GM12874 (cell line): ENCODE data around the gene GGCT.

ENCODE experiments used
- TF ChIP-seq, protein P1 (sequence below): IDR thresholded peaks from 2 replicates; pipeline ENCODE4 v1.5.1; 2011; ENCODE audit warnings: low read depth, mild to moderate bottlenecking, control low read depth, low read length, moderate library complexity; ENCODE audit not compliant: insufficient read depth

GGCT gene, protein sequence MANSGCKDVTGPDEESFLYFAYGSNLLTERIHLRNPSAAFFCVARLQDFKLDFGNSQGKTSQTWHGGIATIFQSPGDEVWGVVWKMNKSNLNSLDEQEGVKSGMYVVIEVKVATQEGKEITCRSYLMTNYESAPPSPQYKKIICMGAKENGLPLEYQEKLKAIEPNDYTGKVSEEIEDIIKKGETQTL

DNA sequence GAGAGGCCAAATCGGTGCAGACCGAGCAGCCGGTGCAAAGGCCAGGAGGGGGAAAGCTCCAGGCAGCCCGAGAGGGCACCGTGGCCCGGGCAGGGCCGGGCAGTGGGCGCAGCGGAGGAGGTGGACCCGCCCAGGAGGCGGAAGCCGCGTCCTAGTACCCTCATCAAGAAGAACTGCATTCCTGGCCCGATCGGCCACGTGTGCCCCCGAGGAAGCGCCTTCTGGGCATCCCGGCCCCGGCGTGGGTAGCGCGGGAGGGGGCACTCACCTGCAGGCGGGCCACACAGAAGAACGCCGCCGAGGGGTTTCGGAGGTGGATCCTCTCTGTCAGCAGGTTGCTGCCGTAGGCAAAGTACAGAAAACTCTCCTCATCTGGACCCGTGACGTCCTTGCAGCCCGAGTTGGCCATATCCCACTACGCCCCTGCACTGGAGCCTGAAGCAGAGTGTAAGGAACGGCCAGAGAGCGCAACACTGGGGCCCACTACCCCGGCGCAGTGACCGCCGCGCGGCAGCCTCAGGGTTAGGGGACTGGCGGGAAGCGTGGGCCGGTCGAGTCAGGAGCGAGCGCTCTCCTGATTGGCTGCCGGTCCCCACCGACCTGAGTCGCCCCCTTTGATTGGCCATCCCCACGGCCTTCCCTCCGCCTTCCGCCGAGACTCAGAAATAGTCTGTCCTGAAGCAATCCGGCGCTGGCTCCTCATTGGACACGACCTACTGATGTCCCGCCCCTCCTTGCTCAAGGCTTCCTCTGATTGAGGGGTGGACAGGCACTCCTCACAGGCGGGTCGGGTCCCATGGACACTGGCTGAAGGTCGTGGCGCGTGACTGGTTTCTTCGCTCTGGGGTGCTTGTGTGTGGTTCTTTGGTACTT is at the start of gene GGCT:
Gene GGCT (minus strand): TSS at position 529 of the 873 bp plus-strand sequence. CDS start 120 bp downstream, at position 409.
- TF ChIP-seq, protein P1, sequence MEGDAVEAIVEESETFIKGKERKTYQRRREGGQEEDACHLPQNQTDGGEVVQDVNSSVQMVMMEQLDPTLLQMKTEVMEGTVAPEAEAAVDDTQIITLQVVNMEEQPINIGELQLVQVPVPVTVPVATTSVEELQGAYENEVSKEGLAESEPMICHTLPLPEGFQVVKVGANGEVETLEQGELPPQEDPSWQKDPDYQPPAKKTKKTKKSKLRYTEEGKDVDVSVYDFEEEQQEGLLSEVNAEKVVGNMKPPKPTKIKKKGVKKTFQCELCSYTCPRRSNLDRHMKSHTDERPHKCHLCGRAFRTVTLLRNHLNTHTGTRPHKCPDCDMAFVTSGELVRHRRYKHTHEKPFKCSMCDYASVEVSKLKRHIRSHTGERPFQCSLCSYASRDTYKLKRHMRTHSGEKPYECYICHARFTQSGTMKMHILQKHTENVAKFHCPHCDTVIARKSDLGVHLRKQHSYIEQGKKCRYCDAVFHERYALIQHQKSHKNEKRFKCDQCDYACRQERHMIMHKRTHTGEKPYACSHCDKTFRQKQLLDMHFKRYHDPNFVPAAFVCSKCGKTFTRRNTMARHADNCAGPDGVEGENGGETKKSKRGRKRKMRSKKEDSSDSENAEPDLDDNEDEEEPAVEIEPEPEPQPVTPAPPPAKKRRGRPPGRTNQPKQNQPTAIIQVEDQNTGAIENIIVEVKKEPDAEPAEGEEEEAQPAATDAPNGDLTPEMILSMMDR = no peak

DNA sequence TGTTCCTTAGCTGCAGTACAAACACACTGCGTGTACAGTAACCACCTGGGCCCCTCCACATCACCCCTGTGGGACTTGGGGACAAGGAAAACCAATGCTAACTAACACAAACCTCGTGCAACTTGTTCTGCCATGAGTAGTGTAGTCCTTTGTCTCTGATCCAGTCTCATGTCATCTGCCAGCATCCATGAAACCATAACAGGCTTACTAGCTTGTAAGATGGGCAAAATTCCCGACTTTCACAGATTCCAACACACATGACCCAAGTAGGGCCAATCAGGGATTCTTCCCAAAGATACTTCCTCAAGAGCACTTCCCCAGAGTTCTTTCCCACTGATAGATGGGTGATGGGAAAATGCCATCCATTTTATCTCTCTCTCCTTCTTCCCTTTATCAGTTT is 48.9 kb upstream of the GGCT start:
- TF ChIP-seq, protein P1 = no peak

DNA sequence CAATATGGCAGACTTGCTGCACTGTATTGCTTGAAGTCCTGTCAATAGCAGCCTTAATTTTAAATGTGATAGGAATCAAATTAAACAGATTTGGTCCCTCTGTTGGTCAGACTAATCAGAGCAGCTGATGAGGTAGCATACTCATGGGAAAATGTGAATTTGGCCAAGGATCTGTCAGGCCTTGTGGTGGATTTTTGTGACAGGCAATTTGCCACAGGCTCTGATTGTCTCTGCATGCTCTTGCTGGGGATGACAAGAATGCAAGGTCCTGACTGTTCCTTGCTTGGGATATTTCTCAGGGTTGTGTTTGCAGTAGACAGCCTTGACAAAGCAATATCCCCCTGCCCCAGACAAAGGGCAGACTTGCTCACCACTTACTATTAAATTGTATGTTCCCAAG is 48.5 kb upstream of the GGCT start:
- TF ChIP-seq, protein P1 = no peak

DNA sequence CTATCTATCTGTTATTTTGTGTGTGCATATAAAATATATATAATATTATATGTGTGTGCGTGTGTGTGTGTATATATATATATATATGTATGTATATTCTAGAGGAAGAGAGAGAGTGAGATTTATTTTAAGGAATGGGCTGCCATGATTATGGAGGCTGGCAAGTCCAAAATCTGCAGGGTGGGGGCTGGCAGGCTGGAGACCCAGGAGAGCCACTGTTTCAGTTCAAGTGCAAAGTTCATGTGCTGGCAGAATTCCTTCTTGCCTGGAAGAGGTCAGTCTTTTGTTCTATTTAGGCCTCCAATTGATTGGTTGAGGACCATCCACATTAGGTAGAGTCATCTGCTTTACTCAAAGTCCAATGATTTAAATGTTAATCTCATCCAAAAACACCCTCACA is 47.7 kb upstream of the GGCT start:
- TF ChIP-seq, protein P1 = no peak

DNA sequence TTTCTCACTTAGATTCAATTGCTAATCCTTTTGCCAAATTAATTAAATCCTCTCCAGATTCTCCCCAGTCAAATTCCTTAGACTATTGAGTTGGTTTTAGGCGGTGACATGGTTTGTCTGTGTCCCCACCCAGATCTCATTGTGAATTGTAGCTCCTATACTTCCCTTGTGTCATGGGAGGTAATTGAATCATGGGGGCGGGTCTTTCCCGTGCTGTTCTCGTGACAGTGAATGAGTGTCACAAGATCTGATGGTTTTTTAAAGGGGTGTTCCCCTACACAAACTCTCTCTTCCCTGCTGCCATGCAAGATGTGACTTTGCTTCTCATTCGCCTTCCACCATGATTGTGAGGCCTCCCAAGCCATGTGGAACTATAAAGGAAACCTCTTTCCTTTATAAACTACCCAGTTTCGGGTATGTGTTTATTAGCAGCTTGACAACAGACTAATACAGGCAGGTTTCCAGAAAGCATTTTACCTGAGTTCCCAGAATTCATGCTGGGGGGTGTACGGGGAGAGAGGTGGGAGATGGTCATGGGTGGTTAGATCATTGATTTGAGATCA is 45.4 kb upstream of the GGCT start:
- TF ChIP-seq, protein P1 = no peak

DNA sequence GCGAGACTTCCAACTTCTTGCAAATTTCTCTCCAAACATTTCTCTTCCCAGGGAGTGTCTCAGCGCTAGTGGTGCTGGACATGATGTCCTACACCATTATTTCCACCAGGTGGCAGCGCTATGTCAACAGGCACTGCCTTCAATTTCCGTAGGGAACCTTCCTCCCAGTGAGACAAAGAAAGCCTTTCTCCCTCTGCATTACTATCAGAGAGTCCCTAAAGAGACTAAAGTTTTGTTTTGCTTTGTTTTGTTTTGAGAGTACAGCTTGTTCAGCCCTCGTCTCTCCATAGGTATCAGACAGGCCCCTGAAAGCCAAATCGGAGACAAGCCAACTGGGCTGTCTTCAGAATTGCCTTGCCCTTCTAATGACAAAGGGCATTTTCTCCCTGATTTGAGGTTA is 44.2 kb upstream of the GGCT start:
- TF ChIP-seq, protein P1 = peak; percentile 71

DNA sequence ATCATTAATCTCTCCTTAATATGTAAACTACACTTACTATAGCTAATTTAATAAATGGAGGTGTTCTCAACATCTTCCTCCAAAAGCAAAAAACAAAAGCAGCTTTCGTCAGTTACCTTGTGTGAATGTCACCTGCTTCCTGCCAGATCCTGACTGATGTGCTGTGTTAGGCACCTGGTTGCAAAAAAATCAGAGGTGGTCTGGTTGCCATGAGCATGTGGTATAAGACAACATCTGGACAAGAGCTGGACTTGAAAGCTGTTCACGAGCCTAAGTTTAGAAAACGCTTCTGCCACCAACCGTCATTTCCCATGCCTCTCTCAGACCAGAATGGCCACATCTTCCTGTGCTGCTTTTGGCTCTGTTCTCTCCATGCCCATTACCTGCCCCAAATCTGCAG is 42.0 kb upstream of the GGCT start:
- TF ChIP-seq, protein P1 = no peak
